ENCODE data around the gene MAP4K3. TPM values are rescaled to one million over a fixed set of nuclear protein-coding genes. Genes with fewer than 3 reads are reported as not detected.
"Not testable (repeated sequence)": the region's sequence is repeated elsewhere in the genome, so short reads cannot be mapped to it uniquely, and the experiment has no call there.

The MAP4K3 gene
- total RNA-seq, 1 donor from 2014 or later, result 58.1 TPM

DNA sequence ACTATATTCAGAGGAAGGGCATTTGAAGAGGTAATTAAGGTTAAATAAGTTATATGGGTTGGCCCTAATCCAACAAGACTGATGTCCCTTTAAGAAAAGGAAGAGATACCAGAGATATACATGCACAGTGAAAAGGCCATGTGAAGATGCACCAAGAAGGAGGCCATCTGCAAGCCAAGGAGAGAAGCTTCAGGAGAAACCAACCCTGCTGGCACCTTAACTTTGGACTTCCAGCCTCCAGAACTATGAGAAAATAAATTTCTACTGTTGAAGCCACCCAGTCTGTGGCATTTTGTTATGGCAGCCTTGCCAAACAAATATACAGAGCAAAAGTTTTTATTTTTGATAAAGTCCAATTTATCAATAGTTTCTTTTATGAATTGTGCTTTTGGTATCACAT lies 51.0 kb downstream of the MAP4K3 start:
- Mint-ChIP-seq H3K36me3 (ENCODE audit: low read depth, unreplicated experiment) (peaks cover 3% of the 10 kb centered on the region), H3K4me1 (ENCODE audit: low read depth, unreplicated experiment) (peaks cover 19% of the 10 kb centered on the region), H3K9me3 (ENCODE audit: unreplicated experiment) (peaks cover 3% of the 10 kb centered on the region)

GRCh38 chr2:39385172-39385571 lies 51.9 kb downstream of the MAP4K3 start:
- DNase-seq (ENCODE audit: low read depth) (no peak), FAIRE-seq (no peak)
- H3K4me2 ChIP-seq (ENCODE audit: low read length), result no peak overlapping the region
- no peak overlapping the region for H3K9ac ChIP-seq (ENCODE audit: low read length)
- H3K4me3 ChIP-seq (ENCODE audit: insufficient read depth, low read depth, low read length), result no peak overlapping the region
- H3K36me3 ChIP-seq (ENCODE audit: insufficient read depth, low read length), result no peaks in the 10 kb centered on the region
- H3K9me3 ChIP-seq (ENCODE audit: insufficient read depth, low read depth, low read length), result no peaks in the 10 kb centered on the region
- no peaks in the 10 kb centered on the region for H3K27me3 ChIP-seq (ENCODE audit: insufficient read depth, low read length)
- Mint-ChIP-seq H3K27me3 (ENCODE audit: low read depth, unreplicated experiment) (no peaks in the 10 kb centered on the region), H3K27ac (ENCODE audit: unreplicated experiment) (no peak overlapping the region), H3K9me3 (ENCODE audit: unreplicated experiment) (peaks cover 3% of the 10 kb centered on the region), H3K4me3 (ENCODE audit: unreplicated experiment) (no peak overlapping the region), H3K36me3 (ENCODE audit: low read depth, unreplicated experiment) (peaks cover 3% of the 10 kb centered on the region), H3K4me1 (ENCODE audit: low read depth, unreplicated experiment) (peaks cover 27% of the 10 kb centered on the region)
- H3K79me2 ChIP-seq (ENCODE audit: insufficient read depth, low read length), result peaks cover 95% of the 10 kb centered on the region
- no peak overlapping the region for H2AFZ ChIP-seq (ENCODE audit: low read depth, low read length)
- TF ChIP-seq EZH2 (IDR thresholded peaks at IDR 0.05; ENCODE audit: insufficient read depth, low read length), result no peak
- TF ChIP-seq, protein P1, sequence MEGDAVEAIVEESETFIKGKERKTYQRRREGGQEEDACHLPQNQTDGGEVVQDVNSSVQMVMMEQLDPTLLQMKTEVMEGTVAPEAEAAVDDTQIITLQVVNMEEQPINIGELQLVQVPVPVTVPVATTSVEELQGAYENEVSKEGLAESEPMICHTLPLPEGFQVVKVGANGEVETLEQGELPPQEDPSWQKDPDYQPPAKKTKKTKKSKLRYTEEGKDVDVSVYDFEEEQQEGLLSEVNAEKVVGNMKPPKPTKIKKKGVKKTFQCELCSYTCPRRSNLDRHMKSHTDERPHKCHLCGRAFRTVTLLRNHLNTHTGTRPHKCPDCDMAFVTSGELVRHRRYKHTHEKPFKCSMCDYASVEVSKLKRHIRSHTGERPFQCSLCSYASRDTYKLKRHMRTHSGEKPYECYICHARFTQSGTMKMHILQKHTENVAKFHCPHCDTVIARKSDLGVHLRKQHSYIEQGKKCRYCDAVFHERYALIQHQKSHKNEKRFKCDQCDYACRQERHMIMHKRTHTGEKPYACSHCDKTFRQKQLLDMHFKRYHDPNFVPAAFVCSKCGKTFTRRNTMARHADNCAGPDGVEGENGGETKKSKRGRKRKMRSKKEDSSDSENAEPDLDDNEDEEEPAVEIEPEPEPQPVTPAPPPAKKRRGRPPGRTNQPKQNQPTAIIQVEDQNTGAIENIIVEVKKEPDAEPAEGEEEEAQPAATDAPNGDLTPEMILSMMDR (IDR thresholded peaks at IDR 0.05; ENCODE audit: insufficient read depth, low read depth, low read length), result no peak
- H4K20me1 ChIP-seq (ENCODE audit: insufficient read depth, low read length), result peaks cover 48% of the 10 kb centered on the region
- H3K4me1 ChIP-seq (ENCODE audit: insufficient read depth, low read length), result peaks cover 10% of the 10 kb centered on the region
- no peak overlapping the region for H3K27ac ChIP-seq (ENCODE audit: low read depth, low read length)

More for the DNA sequence above, 51.0 kb downstream of the MAP4K3 start:
- Histone ChIP-seq H3K36me3 (ENCODE audit: insufficient read depth, low read length) (no peaks in the 10 kb centered on the region), H3K27me3 (ENCODE audit: insufficient read depth, low read length) (no peaks in the 10 kb centered on the region), H3K4me1 (ENCODE audit: insufficient read depth, low read length) (peaks cover 6% of the 10 kb centered on the region), H2AFZ (ENCODE audit: low read depth, low read length) (no peak overlapping the region), H4K20me1 (ENCODE audit: insufficient read depth, low read length) (peaks cover 54% of the 10 kb centered on the region), H3K4me2 (ENCODE audit: low read length) (no peak overlapping the region), H3K27ac (ENCODE audit: low read depth, low read length) (no peak overlapping the region), H3K4me3 (ENCODE audit: insufficient read depth, low read depth, low read length) (no peak overlapping the region), H3K9ac (ENCODE audit: low read length) (no peak overlapping the region), H3K79me2 (ENCODE audit: insufficient read depth, low read length) (peaks cover 94% of the 10 kb centered on the region), H3K9me3 (ENCODE audit: insufficient read depth, low read depth, low read length) (no peaks in the 10 kb centered on the region)
- FAIRE-seq (no peak), DNase-seq (ENCODE audit: low read depth) (no peak)
- H3K4me3 Mint-ChIP-seq (ENCODE audit: unreplicated experiment), result no peak overlapping the region
- TF ChIP-seq, protein P1 (IDR thresholded peaks at IDR 0.05; ENCODE audit: insufficient read depth, low read depth, low read length), result no peak
- no peak for TF ChIP-seq EZH2 (IDR thresholded peaks at IDR 0.05; ENCODE audit: insufficient read depth, low read length)
- no peak overlapping the region for H3K27ac Mint-ChIP-seq (ENCODE audit: unreplicated experiment)
- H3K27me3 Mint-ChIP-seq (ENCODE audit: low read depth, unreplicated experiment), result no peaks in the 10 kb centered on the region

GRCh38 chr2:39384071-39384470 lies 53.0 kb downstream of the MAP4K3 start:
- not testable (repeated sequence) for H3K27me3 Mint-ChIP-seq (ENCODE audit: low read depth, unreplicated experiment); H3K36me3 Mint-ChIP-seq (ENCODE audit: low read depth, unreplicated experiment); H2AFZ ChIP-seq (ENCODE audit: low read depth, low read length); H3K4me3 Mint-ChIP-seq (ENCODE audit: unreplicated experiment); H3K9me3 ChIP-seq (ENCODE audit: insufficient read depth, low read depth, low read length); H3K27ac ChIP-seq (ENCODE audit: low read depth, low read length); DNase-seq (ENCODE audit: low read depth); H3K4me2 ChIP-seq (ENCODE audit: low read length); H3K9me3 Mint-ChIP-seq (ENCODE audit: unreplicated experiment); H3K36me3 ChIP-seq (ENCODE audit: insufficient read depth, low read length); H3K4me3 ChIP-seq (ENCODE audit: insufficient read depth, low read depth, low read length); H3K27ac Mint-ChIP-seq (ENCODE audit: unreplicated experiment); FAIRE-seq; H3K27me3 ChIP-seq (ENCODE audit: insufficient read depth, low read length); H3K9ac ChIP-seq (ENCODE audit: low read length)
- H3K4me1 Mint-ChIP-seq (ENCODE audit: low read depth, unreplicated experiment), result peaks cover 30% of the 10 kb centered on the region
- Histone ChIP-seq H4K20me1 (ENCODE audit: insufficient read depth, low read length) (peaks cover 37% of the 10 kb centered on the region), H3K79me2 (ENCODE audit: insufficient read depth, low read length) (peaks cover 95% of the 10 kb centered on the region), H3K4me1 (ENCODE audit: insufficient read depth, low read length) (peaks cover 17% of the 10 kb centered on the region)

Measured in astrocyte (in vitro differentiated cells and primary cell).